ENCODE measurements around the gene NRG2.

DNA sequence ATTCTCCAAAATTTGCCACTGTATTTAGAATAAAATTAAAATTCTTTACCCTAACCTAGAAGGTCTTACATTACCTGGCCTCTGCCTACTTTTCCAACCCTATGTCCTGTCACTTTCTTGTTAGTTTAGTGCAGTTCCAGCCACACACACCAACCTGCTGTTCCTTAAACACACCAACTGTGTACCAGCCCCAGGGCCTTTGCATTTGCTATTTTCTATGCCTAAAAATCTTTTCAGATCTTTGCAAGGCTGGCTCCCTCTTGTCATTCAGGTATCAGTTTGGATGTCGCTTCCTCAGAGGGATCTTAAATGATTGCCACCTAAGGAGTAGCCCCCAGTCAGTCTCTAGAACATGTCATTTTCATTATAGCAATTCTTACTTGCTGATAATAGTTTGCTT is 17.7 kb upstream of the NRG2 start:
- TF ChIP-seq, protein P1, sequence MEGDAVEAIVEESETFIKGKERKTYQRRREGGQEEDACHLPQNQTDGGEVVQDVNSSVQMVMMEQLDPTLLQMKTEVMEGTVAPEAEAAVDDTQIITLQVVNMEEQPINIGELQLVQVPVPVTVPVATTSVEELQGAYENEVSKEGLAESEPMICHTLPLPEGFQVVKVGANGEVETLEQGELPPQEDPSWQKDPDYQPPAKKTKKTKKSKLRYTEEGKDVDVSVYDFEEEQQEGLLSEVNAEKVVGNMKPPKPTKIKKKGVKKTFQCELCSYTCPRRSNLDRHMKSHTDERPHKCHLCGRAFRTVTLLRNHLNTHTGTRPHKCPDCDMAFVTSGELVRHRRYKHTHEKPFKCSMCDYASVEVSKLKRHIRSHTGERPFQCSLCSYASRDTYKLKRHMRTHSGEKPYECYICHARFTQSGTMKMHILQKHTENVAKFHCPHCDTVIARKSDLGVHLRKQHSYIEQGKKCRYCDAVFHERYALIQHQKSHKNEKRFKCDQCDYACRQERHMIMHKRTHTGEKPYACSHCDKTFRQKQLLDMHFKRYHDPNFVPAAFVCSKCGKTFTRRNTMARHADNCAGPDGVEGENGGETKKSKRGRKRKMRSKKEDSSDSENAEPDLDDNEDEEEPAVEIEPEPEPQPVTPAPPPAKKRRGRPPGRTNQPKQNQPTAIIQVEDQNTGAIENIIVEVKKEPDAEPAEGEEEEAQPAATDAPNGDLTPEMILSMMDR (IDR thresholded peaks at IDR 0.05): no peak
- no peak for TF ChIP-seq POLR2A (IDR thresholded peaks at IDR 0.05)

All from adrenal gland (tissue), 5 donors.